Limb (tissue), 2 donors: ENCODE measurements around the gene NCK1.
A peak's percentile ranks its signal among the peaks of the same experiment; 100 is the strongest.

Source experiments
- DNase-seq, 2 donors: peaks; one replicate each; pipeline ENCODE4 v3.0.0-alpha.2; 2016; ENCODE audit errors: extremely low spot score in 2 of 2

Gene NCK1

DNA sequence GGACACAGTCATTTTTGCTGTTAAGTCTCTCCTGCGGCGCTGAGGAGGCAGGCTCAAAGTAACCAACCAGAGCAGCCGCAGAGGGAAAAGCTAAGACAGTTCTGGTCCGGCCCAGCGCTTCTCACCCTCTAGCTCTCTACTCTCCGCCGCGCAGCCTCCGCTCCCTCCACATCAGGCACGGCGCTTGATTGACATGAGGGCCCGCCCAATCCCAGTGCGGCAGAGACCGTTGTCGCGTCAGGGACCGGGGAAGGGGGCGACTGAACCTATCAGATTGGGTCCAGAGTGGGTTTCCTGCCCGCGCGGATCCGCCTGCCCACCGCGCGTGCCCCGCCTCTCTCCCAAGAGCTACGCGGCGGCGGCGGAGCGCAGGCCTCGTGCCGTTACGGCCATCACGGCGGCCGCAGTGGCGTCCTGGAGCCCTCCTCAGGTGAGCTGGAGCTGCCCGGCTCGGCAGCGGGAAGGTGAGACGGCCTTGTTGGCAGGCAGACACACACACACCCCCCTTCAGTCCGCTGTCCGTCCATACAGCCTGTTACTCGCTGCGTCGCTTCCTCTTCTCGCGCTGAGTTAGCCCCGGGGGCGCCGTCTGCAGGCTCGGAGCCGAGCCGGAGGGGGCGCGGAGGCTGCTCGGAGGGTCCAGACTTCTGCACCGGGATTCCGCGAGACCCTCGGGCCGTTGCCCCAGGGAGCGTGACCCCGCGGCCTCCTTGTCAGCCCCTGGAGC lies at the start of gene NCK1:
TSS of gene NCK1 (plus strand) at position 319 of the 727 bp plus-strand sequence. CDS start 65,794 bp downstream, outside the sequence.
- peak; percentile 96 to 97 for DNase-seq

DNA sequence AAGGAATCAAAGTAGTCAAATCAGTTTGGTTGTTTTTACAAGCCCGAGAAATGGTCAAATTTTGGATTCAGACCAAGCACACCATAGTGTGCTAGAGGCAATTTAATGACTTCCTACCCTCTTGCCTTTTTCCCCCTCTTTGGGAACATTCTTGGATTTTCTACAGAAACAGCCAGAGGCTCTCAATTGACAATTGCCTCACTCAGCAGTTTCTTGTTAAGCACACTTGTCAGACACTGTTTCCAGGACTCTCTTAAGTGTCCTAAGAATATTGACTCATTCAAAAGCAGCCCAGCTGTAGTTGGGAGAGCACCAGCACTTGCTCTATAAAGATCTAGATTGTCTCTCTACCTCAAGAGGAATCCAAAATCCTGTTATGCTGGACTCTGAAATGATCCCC lies 44.6 kb upstream of the NCK1 start:
- DNase-seq, result no peak

DNA sequence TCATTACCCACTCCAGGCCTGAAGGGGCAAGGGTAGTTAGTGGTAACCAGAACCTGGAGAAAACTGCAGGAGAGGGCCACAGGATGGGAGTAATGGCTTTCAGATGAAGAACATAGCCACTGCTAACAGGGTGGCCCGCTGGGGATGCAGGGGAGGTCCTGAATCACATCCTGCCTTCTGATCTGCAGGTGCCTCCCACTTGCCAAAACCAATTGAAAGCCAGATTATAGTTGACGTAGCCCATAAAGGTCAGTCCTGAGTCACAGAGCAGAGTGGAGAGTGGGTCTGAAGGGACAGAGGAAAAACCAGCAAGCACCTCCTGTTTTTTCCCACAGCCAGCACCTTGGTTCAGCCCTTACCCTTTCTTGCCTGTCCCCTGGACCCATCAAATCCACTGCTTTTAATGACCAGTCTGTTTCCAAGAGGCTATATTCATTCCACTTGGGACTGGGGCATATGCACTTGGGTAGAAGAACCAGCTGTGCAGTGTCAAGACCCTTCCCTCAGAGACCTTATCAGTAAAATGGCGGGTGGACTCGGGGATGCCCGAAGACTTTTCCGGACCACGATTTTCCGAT lies 43.7 kb upstream of the NCK1 start:
- no peak for DNase-seq

DNA sequence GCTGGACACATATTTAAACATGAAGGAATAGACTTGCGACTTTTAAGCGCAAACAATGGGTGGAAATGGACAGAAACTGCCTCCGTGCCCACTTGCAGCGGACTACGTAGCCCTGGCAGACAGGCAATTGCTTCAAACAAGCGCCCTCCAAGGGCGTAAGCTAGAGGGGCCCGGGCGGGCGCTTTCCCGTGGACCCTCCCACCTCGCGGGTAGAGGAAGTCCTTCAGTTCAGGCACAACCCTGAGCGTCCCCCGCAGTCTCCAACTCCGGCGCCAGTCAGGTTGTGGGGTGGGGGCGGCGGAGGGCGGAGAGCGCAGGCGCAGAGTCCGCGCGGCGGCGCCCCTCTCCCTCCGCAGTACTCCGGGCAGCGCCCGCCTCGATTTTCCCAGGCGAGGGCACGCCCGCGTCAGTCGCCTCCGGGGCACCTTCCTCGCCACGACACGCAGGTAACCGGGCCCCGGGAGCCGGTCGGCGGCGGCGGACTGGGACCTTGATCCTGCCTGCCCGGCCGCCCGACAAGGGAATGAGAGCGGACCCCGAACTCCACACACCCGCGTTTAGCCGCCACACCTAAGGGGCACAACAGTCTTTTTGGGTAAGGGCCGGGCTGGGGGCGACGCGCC lies 43.1 kb upstream of the NCK1 start, which contains the start of gene SLC35G2:
TSS of gene SLC35G2 (plus strand) at position 358 of the 623 bp plus-strand sequence. CDS start 35,335 bp downstream, outside the sequence.
- peak; percentile 32 to 82 for DNase-seq

DNA sequence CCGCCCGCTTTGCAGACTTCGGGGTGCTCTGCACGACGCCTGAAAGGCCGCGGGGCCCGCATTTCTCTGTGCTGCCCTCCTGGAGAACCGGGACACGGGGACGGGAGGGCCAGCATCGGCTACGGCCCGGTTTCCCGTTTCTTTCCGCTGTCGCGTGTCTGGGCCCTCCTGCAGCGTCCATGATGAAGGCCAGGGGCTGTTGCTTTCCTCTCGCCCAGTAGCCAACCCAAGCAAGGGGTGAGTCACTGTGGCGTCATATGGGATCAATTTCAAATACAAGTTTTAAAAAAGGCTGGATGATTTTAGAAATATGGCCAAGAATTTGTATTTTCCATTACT lies 42.6 kb upstream of the NCK1 start:
- DNase-seq, result no peak

DNA sequence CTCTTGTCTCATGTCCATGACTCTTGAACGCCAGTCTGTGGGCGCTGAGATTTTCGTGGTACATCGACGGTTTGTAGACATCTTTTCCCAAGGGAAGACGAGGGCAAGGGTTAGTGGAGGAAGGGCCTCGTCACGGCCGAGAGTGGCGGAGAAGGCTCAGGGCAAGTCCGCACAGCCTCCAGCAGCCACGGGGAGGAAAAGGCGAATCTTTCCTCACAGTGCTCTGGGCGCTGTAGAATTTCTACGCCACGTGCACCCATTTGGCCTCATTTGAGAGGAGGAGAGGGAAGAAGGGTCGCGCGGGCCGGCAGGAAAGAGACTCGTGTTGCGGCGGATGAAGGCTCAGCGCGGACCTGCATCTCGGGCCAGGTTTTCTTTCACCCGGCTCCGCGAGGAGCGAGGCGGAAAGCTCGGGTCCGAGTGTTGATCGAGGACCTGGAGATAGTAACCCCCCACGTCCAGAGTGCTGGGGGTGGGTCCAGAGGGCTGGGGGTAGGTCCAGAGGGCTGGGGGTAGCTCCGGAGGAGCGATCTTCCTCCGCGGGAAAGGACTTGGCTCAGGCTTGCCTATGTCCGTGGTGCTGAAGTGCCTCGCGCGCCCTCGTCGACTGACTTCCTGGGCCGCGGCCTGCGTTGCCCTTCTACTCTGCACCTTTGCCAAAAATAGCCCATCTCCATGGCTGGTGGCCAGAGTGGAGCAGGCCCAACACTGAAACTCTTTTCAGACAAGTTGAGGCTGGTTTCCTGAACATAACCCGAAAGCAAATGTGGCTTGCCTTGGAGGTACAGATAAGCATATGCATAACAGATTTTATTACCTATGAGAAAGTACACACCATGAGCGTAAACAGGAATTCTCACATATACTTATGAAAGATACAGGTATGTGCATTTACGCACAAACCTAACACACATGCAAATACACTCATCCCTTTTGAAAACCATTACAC lies 42.0 kb upstream of the NCK1 start:
- DNase-seq, result peak; percentile 21 to 66

DNA sequence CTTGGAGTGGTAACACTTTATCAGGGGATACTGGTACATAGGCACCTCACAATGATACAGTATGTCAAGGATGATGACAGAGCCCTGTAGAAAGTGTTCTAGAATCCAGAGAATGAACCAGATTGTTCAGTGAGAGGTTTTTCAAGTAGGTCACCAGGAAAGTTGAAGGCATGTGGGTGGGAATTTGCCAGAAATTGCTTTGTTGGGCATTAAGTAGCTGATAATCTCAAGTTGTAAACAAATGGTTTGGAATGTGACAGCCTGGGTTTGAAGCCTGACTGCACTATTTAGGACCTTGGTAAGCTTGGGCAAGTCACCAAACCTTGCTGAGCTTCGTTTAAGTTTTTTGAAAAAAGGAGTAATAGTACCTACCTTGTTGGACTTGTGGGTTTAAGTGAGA lies 30.5 kb upstream of the NCK1 start:
- DNase-seq, result no peak

DNA sequence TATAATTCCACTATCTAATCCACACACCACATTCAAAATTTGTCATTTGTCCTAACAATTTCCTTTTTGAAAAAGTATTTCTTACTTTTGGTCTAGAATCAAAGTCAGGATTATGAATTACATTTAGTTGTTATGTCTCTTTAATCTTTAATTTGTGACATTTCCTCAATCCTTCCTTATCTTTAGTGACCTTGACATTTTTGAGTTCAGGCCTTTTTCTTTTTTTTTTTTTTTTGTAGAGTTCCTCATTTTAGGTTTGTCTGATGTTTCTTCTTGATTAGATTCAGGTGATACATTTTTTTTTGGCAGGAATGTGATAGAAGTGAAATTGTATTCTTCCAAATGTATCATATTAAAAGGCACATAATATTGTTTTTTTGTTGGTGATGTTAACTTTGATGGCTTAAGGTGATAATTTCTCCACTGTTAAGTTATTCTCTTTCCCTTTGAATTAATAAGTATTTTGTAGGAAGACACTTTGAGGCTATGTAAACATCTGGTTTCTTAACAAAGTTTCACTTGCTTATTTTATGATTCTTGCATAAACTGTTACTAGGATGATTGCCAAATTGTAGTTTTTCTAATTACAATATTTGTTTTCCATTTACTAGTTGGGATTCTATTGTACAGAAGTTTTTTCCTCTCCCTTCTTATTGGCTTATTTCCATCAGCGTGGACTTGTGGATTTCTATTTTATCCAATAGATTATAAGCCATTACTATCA lies 26.8 kb upstream of the NCK1 start:
- DNase-seq, result no peak

DNA sequence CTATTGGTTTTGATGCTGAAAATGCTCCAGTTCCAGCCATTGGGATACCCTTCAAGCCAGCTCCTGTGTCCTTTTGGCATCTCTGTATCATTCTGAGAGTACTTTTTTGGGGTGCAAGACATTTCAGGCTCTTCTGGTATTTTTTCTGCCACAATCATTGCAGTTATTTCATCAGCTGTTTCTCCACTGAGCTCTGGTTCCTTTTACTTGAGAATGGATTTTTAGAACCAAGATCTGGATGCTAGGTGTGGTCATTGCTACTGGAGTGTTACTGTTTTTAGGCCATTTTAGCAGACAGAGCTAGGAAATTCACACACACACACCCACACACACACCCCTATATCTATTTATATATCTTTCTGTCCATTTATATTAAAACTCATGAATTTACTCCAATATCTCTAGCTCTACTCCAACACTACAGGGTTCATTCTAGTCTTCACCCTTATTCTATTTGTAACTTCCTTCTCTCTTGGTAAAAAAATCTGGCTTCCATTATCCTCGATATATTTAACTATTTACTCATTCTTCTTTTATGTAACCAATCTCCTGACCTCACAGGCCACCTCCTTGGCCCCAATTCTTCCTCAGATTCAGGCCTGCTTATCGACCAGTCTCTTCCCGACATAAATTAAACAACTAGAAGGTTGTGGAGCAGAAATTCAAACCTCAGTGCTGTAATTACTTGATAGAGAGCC lies 26.0 kb upstream of the NCK1 start:
- no peak for DNase-seq

DNA sequence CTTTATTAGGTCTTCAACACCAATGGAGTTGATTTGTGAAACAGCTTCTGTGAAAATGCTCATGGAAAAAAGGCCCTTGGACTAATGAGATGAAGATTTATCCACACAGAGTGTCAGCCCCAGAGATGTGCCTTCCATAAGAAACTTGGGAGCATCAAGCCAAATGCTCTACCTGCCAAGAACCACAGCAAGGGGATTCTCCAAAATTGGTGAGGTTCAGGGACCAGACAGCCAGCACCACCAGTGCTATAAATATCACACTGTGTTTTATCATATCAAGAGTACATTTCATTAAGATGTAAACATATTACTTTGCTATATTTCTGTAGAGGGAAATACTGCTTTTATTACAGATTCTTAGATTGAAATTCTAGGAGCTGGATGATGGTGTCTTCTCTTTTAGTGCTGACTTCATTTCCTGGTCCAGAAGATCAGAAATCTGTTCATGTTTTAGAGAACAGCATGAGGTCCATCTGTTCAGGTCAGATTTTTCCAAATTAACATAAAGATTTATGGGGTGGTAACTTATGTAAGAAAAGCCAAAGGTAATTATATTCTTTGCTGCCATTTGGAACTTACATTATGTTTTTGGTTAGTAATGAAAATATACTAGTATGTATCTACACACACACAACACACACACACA lies 25.4 kb upstream of the NCK1 start:
- DNase-seq, result no peak

DNA sequence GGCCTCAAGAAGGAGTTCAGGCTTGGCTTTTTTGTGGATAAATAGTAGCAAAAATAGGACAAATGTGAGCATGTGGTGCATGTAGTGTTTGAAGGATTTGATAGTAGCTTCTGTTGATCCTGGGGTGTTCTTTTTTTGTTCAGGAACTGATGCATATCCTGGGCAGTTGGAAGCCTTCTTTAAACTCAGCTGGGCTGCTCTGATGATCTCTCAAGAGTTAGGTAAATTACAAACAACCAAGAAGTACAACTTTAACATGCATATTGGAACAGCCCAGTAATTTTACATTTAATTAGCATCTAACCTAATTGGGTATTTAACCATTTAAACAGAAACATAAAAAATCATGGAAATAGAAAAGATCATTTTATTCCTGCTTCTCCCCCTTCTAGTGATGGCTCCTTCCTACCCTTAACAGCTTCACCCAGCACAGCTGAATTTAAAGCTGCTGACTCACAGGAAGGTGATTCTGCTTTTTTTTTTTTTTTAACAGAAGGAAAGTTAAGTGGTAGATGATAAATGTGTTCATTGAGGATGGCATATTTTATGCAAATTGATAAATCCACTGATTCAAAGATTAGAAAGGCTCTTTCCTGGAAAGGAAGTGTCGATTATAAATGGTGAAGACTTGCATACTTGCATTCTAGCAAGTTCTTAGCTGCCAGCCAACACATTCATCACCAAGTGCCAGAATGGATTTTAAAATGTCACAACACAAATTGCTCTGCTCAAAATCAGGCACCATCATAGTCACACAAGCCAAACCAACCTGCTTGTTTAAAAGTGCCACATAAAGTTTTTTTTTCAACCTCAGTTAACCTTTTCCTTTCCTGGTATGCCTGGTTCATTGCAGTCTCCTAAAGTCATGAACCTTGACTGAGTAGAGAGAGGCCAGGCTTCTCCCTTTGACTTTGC lies 23.1 kb upstream of the NCK1 start:
- no peak for DNase-seq

DNA sequence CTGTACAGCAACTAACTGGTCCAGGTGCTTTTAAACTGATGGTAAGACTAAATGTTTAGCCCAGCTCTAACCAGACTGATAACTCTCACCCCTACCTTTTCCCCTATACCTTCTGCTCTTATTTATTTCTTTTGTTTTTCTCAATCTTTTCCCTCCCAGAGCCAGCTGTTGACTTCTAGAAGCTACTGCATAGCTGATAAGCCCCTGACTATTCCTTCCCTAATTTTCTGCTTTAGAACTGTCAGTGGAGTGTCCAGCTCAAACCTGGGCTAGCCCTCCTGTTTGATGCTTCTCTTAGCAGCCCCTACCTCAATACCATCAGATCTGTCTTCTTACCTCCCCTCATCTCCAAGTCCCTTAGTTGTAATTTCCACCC lies 22.5 kb upstream of the NCK1 start:
- DNase-seq, result no peak

DNA sequence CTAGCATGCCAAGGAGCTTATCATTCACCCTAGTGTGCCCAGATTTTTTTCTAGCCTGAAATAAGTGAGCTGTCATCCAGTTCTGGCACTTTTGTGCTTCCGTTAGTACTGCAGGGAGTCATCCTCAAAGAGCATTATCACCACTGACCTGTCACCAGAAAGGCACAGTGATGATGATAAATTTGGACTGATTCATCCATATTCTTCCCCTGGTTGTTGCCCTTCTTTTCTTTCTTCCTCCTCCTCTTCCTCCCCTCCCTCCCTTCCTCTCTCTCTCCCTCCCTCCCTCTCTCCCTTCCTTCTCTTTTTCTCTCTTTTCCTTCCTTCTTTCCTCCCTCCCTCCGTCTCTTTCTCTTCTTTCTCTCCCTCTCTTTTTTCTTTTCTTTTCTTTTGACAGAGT lies 21.8 kb upstream of the NCK1 start:
- DNase-seq, result no peak

DNA sequence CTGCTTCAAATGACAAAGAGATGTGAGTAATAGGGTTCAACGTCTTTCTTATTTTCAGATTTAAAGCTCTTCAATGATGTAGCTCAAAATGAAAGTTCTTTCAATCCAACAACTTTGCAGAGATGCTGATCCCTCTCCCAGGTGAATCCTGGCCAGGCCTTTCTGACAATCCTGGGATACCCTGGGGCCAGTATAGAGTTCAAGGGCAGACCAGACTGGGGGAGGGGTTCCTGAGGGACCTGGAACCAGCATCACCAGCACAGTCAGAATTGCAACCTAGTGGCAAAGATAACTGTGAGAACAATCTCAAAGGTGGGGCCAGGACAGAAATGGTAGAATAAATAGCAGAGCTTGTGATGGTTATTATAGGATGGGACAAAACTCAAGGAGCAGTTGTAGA lies 19.7 kb upstream of the NCK1 start:
- no peak for DNase-seq

DNA sequence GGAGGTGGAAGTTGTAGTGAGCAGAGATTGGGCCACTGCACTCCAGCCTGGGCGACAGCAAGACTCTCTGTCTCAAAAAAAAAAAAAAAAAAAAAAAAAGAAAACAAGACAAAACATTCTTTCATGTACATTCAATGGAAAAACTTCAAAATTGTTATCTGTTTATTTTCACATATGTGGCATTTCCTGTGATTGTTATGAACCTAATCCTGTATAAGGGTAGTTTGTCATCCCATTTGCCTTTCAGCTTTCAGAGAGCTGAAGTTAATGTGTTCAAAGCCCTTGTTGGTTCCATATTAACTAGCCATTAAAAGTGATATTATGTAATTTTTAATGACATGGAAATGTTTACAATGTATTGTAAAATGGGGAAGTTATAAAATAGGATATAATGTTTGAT lies 17.3 kb upstream of the NCK1 start:
- no peak for DNase-seq

DNA sequence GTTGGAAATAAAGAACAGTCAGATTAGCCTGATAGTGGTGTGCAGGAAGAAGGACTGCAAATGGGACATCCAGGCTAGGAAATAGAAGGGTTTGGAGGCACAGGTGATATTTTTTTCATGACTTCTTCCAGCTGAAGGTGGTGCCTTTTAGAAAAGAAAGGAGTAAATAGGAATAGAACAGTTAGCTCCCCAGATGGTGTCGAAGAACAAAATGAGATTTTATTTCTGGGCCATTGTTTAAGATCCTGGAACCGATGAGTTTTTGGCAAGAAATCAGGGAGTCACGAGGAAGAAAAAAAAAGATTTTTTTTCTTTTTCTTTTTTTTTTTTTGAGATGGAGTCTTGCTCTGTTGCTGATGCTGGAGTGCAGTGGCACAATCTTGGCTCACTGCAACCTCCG lies 9.8 kb upstream of the NCK1 start:
- no peak for DNase-seq

DNA sequence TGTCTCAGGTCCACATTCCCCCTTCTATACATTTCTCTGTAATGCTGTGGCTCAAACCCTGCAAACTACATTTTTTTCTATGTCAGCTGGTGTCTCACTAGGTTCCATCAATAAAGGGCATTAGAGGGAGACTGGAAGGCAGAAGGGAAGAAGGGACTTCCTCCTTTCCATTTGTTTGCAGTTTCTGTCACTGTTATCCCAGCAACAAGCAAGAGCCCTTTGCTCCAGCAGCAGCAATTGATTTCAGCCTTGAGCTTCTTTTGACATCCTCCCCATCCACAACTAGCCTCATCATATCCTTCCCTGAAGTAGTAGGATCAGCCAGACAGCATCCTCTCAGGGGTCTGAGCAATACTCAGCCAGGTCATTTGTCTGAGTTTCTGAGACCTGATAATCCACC lies 5.3 kb upstream of the NCK1 start:
- no peak for DNase-seq

DNA sequence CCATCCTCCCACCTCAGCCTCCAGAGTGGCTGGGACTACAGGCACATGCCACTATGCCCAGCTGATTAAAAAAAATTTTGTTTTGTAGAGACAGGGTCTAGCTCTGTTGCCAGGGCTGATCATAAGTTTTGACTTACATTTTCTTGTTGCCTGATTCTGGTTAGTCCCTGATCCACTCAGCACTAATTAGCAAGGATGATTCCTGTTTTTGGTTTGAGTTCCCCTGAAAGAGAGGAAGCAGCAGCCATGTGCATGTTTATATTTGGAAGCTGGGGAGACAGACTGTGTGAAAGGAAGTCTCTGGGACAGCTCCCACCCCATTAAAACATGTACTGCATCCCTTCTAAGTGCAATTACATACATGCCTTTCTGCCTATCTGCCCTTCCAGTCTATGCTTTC lies 3.6 kb upstream of the NCK1 start:
- DNase-seq, result no peak

DNA sequence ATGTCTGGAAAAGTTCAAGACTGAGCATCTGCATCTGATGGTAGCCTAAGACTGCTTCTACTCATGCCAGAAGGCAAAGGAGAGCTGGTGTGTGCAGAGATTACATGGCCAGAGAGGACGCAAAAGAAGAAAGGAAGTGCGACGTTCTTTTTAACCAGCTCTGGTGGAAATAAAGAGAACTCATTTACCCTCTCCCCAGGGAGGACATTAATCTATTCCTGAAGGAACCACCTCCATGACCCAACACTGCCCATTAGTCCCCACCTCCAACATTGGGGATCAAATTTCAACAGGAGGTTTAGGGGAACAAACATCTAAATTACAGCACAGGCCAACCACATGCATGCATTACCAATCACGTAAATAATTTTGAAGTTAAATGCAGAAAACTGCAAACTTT lies 1.5 kb upstream of the NCK1 start:
- DNase-seq, result no peak
